ENCODE measurements around the gene PROP1.

DNA sequence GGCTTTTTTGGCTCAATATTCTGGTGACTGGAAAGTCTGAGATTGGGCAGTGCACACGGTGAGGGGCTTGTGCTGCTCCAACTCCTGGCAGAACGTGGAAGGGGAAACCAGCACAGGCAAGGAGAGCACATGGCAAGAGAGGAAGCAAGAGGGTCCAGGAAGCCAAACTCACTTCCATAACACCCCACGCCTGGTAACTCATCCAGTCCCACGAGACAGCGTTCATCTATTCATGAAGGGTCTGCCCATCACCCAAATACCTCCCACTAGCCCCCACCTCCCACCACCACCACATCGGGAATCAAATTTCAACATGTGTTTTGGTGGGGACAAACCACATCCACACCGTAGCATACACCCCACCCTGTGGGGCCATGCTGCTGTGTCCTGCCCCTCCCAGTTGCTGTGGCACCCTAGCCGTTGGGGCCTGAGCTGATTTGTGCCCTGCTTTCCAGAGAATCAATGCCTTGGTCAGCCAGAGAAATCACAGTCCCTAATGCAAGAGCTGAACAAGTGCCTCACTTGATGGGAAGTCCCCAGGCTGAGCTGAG is 27.3 kb downstream of the PROP1 start:
- no peak for TF ChIP-seq CTCF (conservative IDR thresholded peaks at IDR 0.05 in 1 of 2, IDR thresholded peaks at IDR 0.05 in 1 of 2; ENCODE audit: extremely low read depth in 1 of 2, insufficient read depth in 1 of 2, low read depth in 1 of 2, low read length in 2 of 2)
- TF ChIP-seq EZH2 (IDR thresholded peaks at IDR 0.05; ENCODE audit: borderline replicate concordance, low read length): no peak

Data from mammary epithelial cell (primary cell).